ENCODE results near the gene GNAZ.

Gene GNAZ

GRCh38 chr22:23154461-23154860, 84.1 kb downstream of the GNAZ start:
- Histone ChIP-seq H3K9me3 (no peaks in the 10 kb centered on the region), H3K4me1 (no peaks in the 10 kb centered on the region), H3K27ac (no peak overlapping the region), H3K27me3 (no peaks in the 10 kb centered on the region), H3K36me3 (peaks cover 0 to 59% (median 8%) of the 10 kb centered on the region in 3 donors), H3K4me3 (no peak overlapping the region)
- intact Hi-C loops (cut with DNase I; ENCODE audit: low total_unique reads) = no loop called here
- no peak for DNase-seq
- TF ChIP-seq CTCF (IDR thresholded peaks at IDR 0.05) = no peak

DNA sequence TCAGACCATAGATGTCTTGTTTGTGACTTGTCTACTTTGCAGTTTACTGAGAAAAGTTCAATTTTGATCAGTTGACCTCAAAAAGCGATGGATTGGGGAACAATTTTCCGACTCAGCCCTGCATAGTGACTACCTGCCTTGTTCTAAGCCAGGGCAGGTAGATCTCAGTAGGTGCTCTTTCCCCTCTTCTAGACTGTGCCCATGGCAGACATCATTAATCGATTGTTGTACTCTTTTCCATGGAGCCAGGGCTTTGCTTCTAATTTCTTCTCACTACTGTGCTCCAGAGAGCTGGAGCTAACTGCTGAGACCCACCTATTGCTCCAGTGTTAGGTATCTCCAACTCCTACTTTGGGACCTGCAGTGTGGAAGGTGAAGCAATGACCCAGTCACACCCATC, 84.8 kb downstream of the GNAZ start:
- Histone ChIP-seq H3K27me3 (no peaks in the 10 kb centered on the region), H3K4me3 (no peak overlapping the region), H3K9me3 (no peaks in the 10 kb centered on the region), H3K27ac (no peak overlapping the region), H3K4me1 (no peaks in the 10 kb centered on the region), H3K36me3 (peaks cover 0 to 60% (median 9%) of the 10 kb centered on the region in 3 donors)
- TF ChIP-seq CTCF (IDR thresholded peaks at IDR 0.05) = no peak
- intact Hi-C loops (cut with DNase I; ENCODE audit: low total_unique reads) = no loop called here
- no peak for DNase-seq

- H3K27ac ChIP-seq = no peak overlapping the region
- no peak for DNase-seq
- peaks cover 0 to 61% (median 16%) of the 10 kb centered on the region in 3 donors for H3K36me3 ChIP-seq
- no peak overlapping the region for H3K4me3 ChIP-seq
- intact Hi-C loops (cut with DNase I; ENCODE audit: low total_unique reads) = no loop called here
- TF ChIP-seq CTCF (IDR thresholded peaks at IDR 0.05) = no peak
- H3K4me1 ChIP-seq = no peaks in the 10 kb centered on the region
- no peaks in the 10 kb centered on the region for H3K9me3 ChIP-seq
- no peaks in the 10 kb centered on the region for H3K27me3 ChIP-seq
Observed at GRCh38 chr22:23155831-23156230, 85.5 kb downstream of the GNAZ start.

GRCh38 chr22:23156286-23156685, 86.0 kb downstream of the GNAZ start:
- DNase-seq = no peak
- Histone ChIP-seq H3K36me3 (peaks cover 0 to 61% (median 16%) of the 10 kb centered on the region in 3 donors), H3K27me3 (no peaks in the 10 kb centered on the region), H3K9me3 (no peaks in the 10 kb centered on the region), H3K27ac (no peak overlapping the region), H3K4me1 (no peaks in the 10 kb centered on the region), H3K4me3 (no peak overlapping the region)
- no peak for TF ChIP-seq CTCF (IDR thresholded peaks at IDR 0.05)
- intact Hi-C loops (cut with DNase I; ENCODE audit: low total_unique reads) = no loop called here

DNA sequence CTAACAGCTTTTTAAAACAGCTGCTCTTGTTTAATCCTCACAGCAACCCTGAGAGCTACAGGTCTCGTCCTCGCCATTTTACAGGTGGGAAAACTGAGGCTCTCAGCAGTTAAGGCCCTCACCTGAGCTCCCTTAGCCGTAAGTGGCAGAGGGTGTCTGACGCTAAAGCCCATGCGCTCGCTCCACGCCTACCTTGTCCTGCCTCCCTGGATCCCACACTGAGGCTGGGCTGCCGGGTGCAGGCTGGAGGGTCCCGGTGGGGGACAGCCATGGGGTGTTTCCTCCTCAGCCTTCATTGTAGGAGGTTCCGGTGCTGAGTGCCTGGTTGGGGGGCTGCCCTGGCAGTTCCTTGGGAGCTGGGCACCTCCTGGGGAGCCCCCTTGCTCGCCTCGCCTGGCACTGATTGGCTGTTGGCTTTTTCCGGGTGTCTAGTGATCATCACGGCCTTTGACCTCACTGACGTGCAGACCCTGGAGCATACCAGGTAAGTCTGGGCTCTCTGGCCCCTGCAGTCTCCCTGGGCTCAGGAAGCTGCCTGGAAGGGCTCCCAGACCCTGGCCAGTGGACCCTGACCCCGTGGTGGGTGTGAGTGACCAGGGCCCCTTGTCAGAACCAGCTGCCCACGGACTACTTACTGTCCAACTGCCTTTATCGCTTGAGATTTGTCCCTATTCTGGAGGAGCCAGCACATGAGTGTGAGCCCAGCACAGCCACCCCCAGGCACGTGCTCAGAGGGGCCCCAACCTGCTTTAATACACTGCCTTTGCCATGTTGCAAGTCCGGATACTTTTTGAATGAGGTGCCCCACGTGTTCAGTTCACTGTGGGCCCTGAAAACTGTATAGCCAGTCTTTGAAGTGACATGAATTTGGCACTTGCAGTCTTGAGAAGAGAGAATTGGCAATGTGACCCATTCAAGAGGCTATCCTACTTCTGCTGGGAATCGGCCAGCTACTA, 87.5 kb downstream of the GNAZ start:
- H3K27me3 ChIP-seq = no peaks in the 10 kb centered on the region
- no peak overlapping the region for H3K27ac ChIP-seq
- intact Hi-C loops (cut with DNase I; ENCODE audit: low total_unique reads) = no loop called here
- H3K4me3 ChIP-seq = no peak overlapping the region
- TF ChIP-seq CTCF (IDR thresholded peaks at IDR 0.05) = no peak
- H3K36me3 ChIP-seq = peaks cover 0 to 57% (median 9%) of the 10 kb centered on the region in 3 donors
- H3K4me1 ChIP-seq = no peaks in the 10 kb centered on the region
- DNase-seq = no peak
- no peaks in the 10 kb centered on the region for H3K9me3 ChIP-seq

Measured in tibial artery (tissue), 4 donors.